HepG2 (cell line): Measurements from ENCODE around the gene UGT1A8. TPM values are rescaled to one million over a fixed set of nuclear protein-coding genes. Genes with fewer than 3 reads are reported as not detected.

Source experiments
- ATAC-seq: fragments of 200-7000 bp; cut with Tn5 transposase; 3 replicates; pipeline ENCODE4 v1.9.1; 2020; ENCODE audit warnings: mild to moderate bottlenecking, moderate library complexity
- BruUV-seq: library from RNA; stranded (reverse); fragments of 400-500 nt; replicated peaks from 2 replicates; lab custom pipeline; 2021; lab: Mats Ljungman, UMichigan
- CTCF ChIA-PET: fragments of 300-600 bp; formaldehyde crosslinking; extraction: SDS; loops from one replicate; lab custom pipeline; 2021; ENCODE audit warnings: low total read pairs, inconsistent platforms, low intra/inter-chr PET ratio; lab: Yijun Ruan, JAX
- POLR2A ChIA-PET: fragments of 350-600 bp; sonication (Branson Sonifier 250); formaldehyde crosslinking; loops from one replicate; lab custom pipeline; 2020; ENCODE audit warnings: antibody characterized with exemption, inconsistent platforms; lab: Yijun Ruan, JAX
- DNase-seq: peaks from one replicate; pipeline ENCODE4 v3.0.0-alpha.2; 2015; ENCODE audit warnings: low spot score
- FAIRE-seq: peaks from 3 replicates; lab custom pipeline; 2011; peaks lifted over from hg19 to GRCh38; lab: Jason Lieb, UNC
- H2AFZ ChIP-seq: one replicate; pipeline ENCODE4 v1.6.1; 2011; ENCODE audit warnings: low read length, inconsistent platforms
- H3K27ac ChIP-seq: fragments of 300-600 bp; 3 replicates; pipeline ENCODE4 v1.8.0; 2011; ENCODE audit warnings: mixed run types, mild to moderate bottlenecking, mixed read lengths, low read length, inconsistent platforms; ENCODE audit not compliant: insufficient read depth; ENCODE audit errors: extremely low read length
- H3K27me3 ChIP-seq, 2 experiments: fragments of 200-600 bp in 1 of 2; 2 replicates in 1 of 2; 3 replicates in 1 of 2; pipeline versions ENCODE4 v1.6.0 to v1.8.0; 2011; ENCODE audit warnings: low read length in 2 of 2, mild to moderate bottlenecking in 2 of 2, moderate library complexity in 2 of 2, inconsistent platforms in 1 of 2; ENCODE audit not compliant: insufficient read depth in 2 of 2, control insufficient read depth in 1 of 2
- H3K36me3 ChIP-seq, 2 experiments: fragments of 200-600 bp in 1 of 2; replicated peaks in 1 of 2; 2 replicates in 1 of 2; 3 replicates in 1 of 2; pipeline versions ENCODE4 v1.5.1 to v1.8.0; 2011; ENCODE audit warnings: low read length in 2 of 2, inconsistent platforms in 1 of 2; ENCODE audit not compliant: insufficient read depth in 2 of 2, control insufficient read depth in 1 of 2
- H3K4me1 ChIP-seq: 2 replicates; pipeline ENCODE4 v1.5.1; 2012; ENCODE audit warnings: low read length, inconsistent platforms; ENCODE audit not compliant: insufficient read depth
- H3K4me2 ChIP-seq: 2 replicates; pipeline ENCODE4 v1.6.0; 2011; ENCODE audit warnings: low read depth, low read length, inconsistent platforms
- H3K4me3 ChIP-seq, 3 experiments: fragments of 200-600 bp in 1 of 3; sonication (generic), shearing (Covaris generic) in 1 of 3; replicated peaks in 1 of 3; 2 replicates each; pipeline ENCODE4 v1.5.1; 2011 to 2016; ENCODE audit warnings: low read length in 3 of 3, inconsistent platforms in 2 of 3, low read depth in 2 of 3, mild to moderate bottlenecking in 2 of 3, control low read depth in 1 of 3, mixed read lengths in 1 of 3; ENCODE audit not compliant: insufficient read depth in 1 of 3
- H3K79me2 ChIP-seq: one replicate; pipeline ENCODE4 v1.6.1; 2011; ENCODE audit warnings: low read length, inconsistent platforms; ENCODE audit not compliant: insufficient read depth
- H3K9ac ChIP-seq: 2 replicates; pipeline ENCODE4 v1.6.0; 2011; ENCODE audit warnings: mild to moderate bottlenecking, low read depth, low read length, inconsistent platforms; ENCODE audit not compliant: insufficient read depth
- H3K9me3 ChIP-seq: 2 replicates; pipeline ENCODE4 v1.5.1; 2012; ENCODE audit warnings: mild to moderate bottlenecking, low read length
- H4K20me1 ChIP-seq: 2 replicates; pipeline ENCODE4 v1.6.0; 2011; ENCODE audit warnings: inconsistent platforms, mild to moderate bottlenecking, low read length, moderate library complexity; ENCODE audit not compliant: insufficient read depth
- NONO ChIP-seq, 2 experiments: fragments of 450-650 bp in 1 of 2; sonication (generic) in 1 of 2; formaldehyde crosslinking in 1 of 2; IDR thresholded peaks in 1 of 2; conservative IDR thresholded peaks in 1 of 2; 2 replicates each; pipeline versions ENCODE4 v1.6.1 to v1.8.0; 2017 to 2022; ENCODE audit warnings: mild to moderate bottlenecking in 1 of 2, missing genetic modification reagents in 1 of 2, moderate library complexity in 1 of 2
- PLSCR1 ChIP-seq: sonication (generic); formaldehyde crosslinking; IDR thresholded peaks from 2 replicates; pipeline ENCODE4 v1.5.0; 2020; ENCODE audit warnings: missing genetic modification reagents, mild to moderate bottlenecking, borderline replicate concordance
- RXRA ChIP-seq: sonication (generic); formaldehyde crosslinking; IDR thresholded peaks from 2 replicates; pipeline ENCODE4 v1.5.1; 2020; ENCODE audit warnings: missing genetic modification reagents
- SRY ChIP-seq: sonication (generic); formaldehyde crosslinking; IDR thresholded peaks from 2 replicates; pipeline ENCODE4 v1.8.0; 2022; ENCODE audit warnings: mild to moderate bottlenecking, missing genetic modification reagents
- ZEB1 ChIP-seq: IDR thresholded peaks from 2 replicates; pipeline ENCODE4 v1.6.1; 2012; ENCODE audit warnings: mild to moderate bottlenecking, low read depth, inconsistent platforms; ENCODE audit not compliant: insufficient replicate concordance
- ZFAT ChIP-seq: sonication (generic); formaldehyde crosslinking; conservative IDR thresholded peaks from 2 replicates; pipeline ENCODE4 v1.8.1; 2023; ENCODE audit warnings: missing genetic modification reagents, inconsistent platforms
- ZHX1 ChIP-seq: sonication (generic); formaldehyde crosslinking; IDR thresholded peaks from 2 replicates; pipeline ENCODE4 v1.8.1; 2022; ENCODE audit warnings: low read depth, mild to moderate bottlenecking, missing genetic modification reagents
- ZNF496 ChIP-seq: sonication (generic); formaldehyde crosslinking; IDR thresholded peaks from 2 replicates; pipeline ENCODE4 v1.8.1; 2023; ENCODE audit warnings: mild to moderate bottlenecking, moderate library complexity, missing genetic modification reagents; ENCODE audit not compliant: insufficient replicate concordance
- ZNF704 ChIP-seq: sonication (generic); formaldehyde crosslinking; IDR thresholded peaks from 2 replicates; pipeline ENCODE4 v1.8.1; 2023; ENCODE audit warnings: mild to moderate bottlenecking, inconsistent platforms, moderate library complexity, missing genetic modification reagents, borderline replicate concordance
- ZNF816 ChIP-seq: sonication (generic); formaldehyde crosslinking; IDR thresholded peaks from 2 replicates; pipeline ENCODE4 v1.8.0; 2022; ENCODE audit warnings: missing genetic modification reagents, mild to moderate bottlenecking, borderline replicate concordance
- WGBS: methylation state at CpG from one replicate; pipeline ENCODE4 v1.1.6; 2017; ENCODE audit warnings: low lambda C conversion rate; 5-methylcytosine and 5-hydroxymethylcytosine counted together
- in situ Hi-C: cut with HindIII; loops from 2 replicates; pipeline ENCODE4 v1.10.0; 2017; ENCODE audit warnings: low pct_unique_long_range_greater_than_20kb; ENCODE audit not compliant: extremely low pct_ligation_motif_present
- intact Hi-C: fragments of 100-400 bp; cut with micrococcal nuclease; formaldehyde crosslinking; loops from one replicate; pipeline ENCODE4 v1.10.0; 2022; ENCODE audit not compliant: unreplicated experiment
- polyA plus RNA-seq, 8 experiments: library from polyadenylated mRNA; depleted of rRNA in 3 of 8; stranded (reverse) in 7 of 8; unstranded in 1 of 8; fragments of >200 nt; fragmentation: Illumina TruSeq in 4 of 8; extraction: Trizol in 4 of 8; gene quantifications; 2 replicates each; pipeline versions ENCODE4 v1.2.1 to v1.2.3, GENCODE V29; 2011 to 2016; ENCODE audit warnings: low read depth in 4 of 8, missing spikeins in 1 of 8, mixed read lengths in 1 of 8; ENCODE audit not compliant: insufficient read depth in 1 of 8
- total RNA-seq, 5 experiments: library from RNA; depleted of rRNA; stranded (reverse); fragments of >200 nt; fragmentation: Illumina TruSeq; extraction: Trizol; gene quantifications; 2 replicates each; pipeline ENCODE4 v1.2.3, GENCODE V29; 2016; ENCODE audit warnings: low read depth in 1 of 5

UGT1A8 gene
- total and polyA plus RNA-seq, 2 of the 13 experiments (the other 11 are each of a cell fraction or from before 2014, with no cell fraction given), result not detected

GRCh38 chr2:233705911-233706506 is 88.6 kb downstream of the UGT1A8 start:
- ATAC-seq (no peak), FAIRE-seq (no peak), DNase-seq (no peak)
- Histone ChIP-seq H2AFZ (no peak overlapping the region), H4K20me1 (no peaks in the 10 kb centered on the region), H3K4me1 (no peaks in the 10 kb centered on the region), H3K27me3 (no peaks in the 10 kb centered on the region), H3K4me2 (no peak overlapping the region), H3K9ac (no peak overlapping the region), H3K4me3 (no peak overlapping the region), H3K27ac (no peak overlapping the region), H3K9me3 (no peaks in the 10 kb centered on the region), H3K79me2 (no peaks in the 10 kb centered on the region), H3K36me3 (no peaks in the 10 kb centered on the region)
- BruUV-seq, result no TSS peak
- WGBS, result 41% methylated on average over 4 of the region's 4 CpGs
- in situ Hi-C loops, result no loop called here
- ChIA-PET POLR2A (no interaction called here), CTCF (no interaction called here)
- TF ChIP-seq ZNF816 (CRISPR knock-in tag) (no peak), NONO (IDR thresholded peaks at IDR 0.05) (no peak), NONO (CRISPR knock-in tag; conservative IDR thresholded peaks at IDR 0.05) (no peak), ZFAT (no peak), ZHX1 (CRISPR knock-in tag) (no peak), ZNF496 (no peak), SRY (no peak), PLSCR1 (CRISPR knock-in tag) (no peak), ZEB1 (no peak), RXRA (CRISPR knock-in tag) (no peak), ZNF704 (CRISPR knock-in tag) (no peak)
- intact Hi-C loops, result no loop called here
